Kidney (tissue), 14 donors: ENCODE results near the gene ATF6B. TPM values are rescaled to one million over a fixed set of nuclear protein-coding genes. Genes with fewer than 3 reads are reported as not detected.

Experiments used
- DNase-seq, 5 donors: peaks; one replicate each; pipeline ENCODE4 v3.0.0-alpha.2; 2013 to 2020
- FAIRE-seq: peaks from 2 replicates; lab custom pipeline; 2012; peaks lifted over from hg19 to GRCh38; lab: Jason Lieb, UNC
- H3K27ac ChIP-seq, 2 donors: one replicate each; pipeline ENCODE4 v1.7.0; 2013; ENCODE audit warnings: low read depth in 2 of 2, low read length in 2 of 2, inconsistent platforms in 1 of 2
- H3K27me3 ChIP-seq: one replicate; pipeline ENCODE4 v1.7.1; 2013; ENCODE audit warnings: low read length, inconsistent platforms; ENCODE audit not compliant: control insufficient read depth, insufficient read depth
- H3K36me3 ChIP-seq, 3 donors: one replicate each; pipeline versions ENCODE4 v1.7.0 to v1.7.1; 2013; ENCODE audit warnings: low read length in 3 of 3, control low read depth in 1 of 3, inconsistent platforms in 1 of 3; ENCODE audit not compliant: insufficient read depth in 3 of 3, control insufficient read depth in 2 of 3
- H3K4me1 ChIP-seq, 3 donors: one replicate each; pipeline versions ENCODE4 v1.7.0 to v1.7.1; 2013; ENCODE audit warnings: low read length in 3 of 3, inconsistent platforms in 1 of 3, low read depth in 1 of 3; ENCODE audit not compliant: control insufficient read depth in 2 of 3, insufficient read depth in 2 of 3
- H3K4me3 ChIP-seq, 3 donors: one replicate each; pipeline versions ENCODE4 v1.7.0 to v1.8.1; 2013; ENCODE audit warnings: low read length in 3 of 3, control low read depth in 1 of 3, inconsistent platforms in 1 of 3
- H3K9ac ChIP-seq, 3 donors: one replicate each; pipeline versions ENCODE4 v1.7.0 to v1.7.1; 2013; ENCODE audit warnings: low read length in 3 of 3, control low read depth in 1 of 3, inconsistent platforms in 1 of 3
- H3K9me3 ChIP-seq, 3 donors: one replicate each; pipeline versions ENCODE4 v1.7.0 to v1.7.1; 2013; ENCODE audit warnings: low read length in 3 of 3, control low read depth in 1 of 3, inconsistent platforms in 1 of 3; ENCODE audit not compliant: control insufficient read depth in 2 of 3, insufficient read depth in 1 of 3
- intact Hi-C: fragments of 100-400 bp; cut with DNase I; formaldehyde crosslinking; loops from one replicate; pipeline ENCODE4 v1.11.1; 2022
- polyA plus RNA-seq: library from polyadenylated mRNA; stranded (reverse); fragments of 350-450 nt; fragmentation: Illumina TruSeq; extraction: RNeasy Lipid Tissue Mini Kit (QIAGEN cat#74804); gene quantifications from one replicate; pipeline ENCODE4 v1.2.3, GENCODE V29; 2014; ENCODE audit warnings: low read depth, low replicate concordance; ENCODE audit not compliant: insufficient read depth
- total RNA-seq: library from RNA; stranded (reverse); fragmentation: NEBNext Ultra II Directional; extraction: Animal tissue kit (Norgen Biotek cat#: 25700); gene quantifications from one replicate; pipeline ENCODE4 v1.2.1, GENCODE V29; 2021
- TF ChIP-seq, protein P1 (sequence below): IDR thresholded peaks from 3 replicates; pipeline ENCODE4 v1.5.1; 2012; ENCODE audit warnings: mild to moderate bottlenecking, moderate library complexity, borderline replicate concordance; ENCODE audit not compliant: insufficient read depth; ENCODE audit errors: extremely low read depth
- donor health status: control.
- donor health status: control.
- donor health status: control.
- donor health status: control.
- donor health status: control.
- donor health status: DM: yes; HTN: yes; CAD: no.
- donor health status: Normal renal cell carcinoma (clear cell type).

ATF6B gene
- total and polyA plus RNA-seq, 2 donors from 2014 or later, result 40.3 to 104 TPM

DNA sequence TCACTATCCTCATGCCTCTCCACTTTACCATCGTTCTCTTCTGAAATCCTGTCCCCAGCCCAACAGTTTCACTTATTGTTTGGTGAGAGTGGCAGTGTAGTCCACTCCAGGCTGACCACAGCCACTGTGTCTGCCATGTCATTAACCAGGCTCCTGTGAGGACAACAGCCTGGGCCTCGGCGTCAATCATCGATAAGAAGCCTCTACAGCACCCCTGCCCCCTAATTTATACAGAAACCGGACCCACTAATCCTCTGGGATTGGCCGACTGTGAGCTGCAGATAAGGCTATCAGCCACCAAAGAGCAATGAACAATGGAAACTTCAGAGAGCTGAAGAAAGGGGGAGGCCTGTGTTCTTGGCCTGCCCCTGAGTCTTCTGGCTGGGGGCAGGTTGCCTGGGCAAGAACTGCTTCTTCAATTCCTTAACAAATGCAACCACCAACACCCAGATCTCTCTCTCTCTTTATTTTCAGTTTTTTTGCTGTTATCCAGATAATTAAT lies 39.8 kb upstream of the ATF6B start:
- no peak overlapping the region for H3K4me3 ChIP-seq
- H3K36me3 ChIP-seq, result peaks cover 0 to 19% (median 12%) of the 10 kb centered on the region in 3 donors
- no peak overlapping the region for H3K27ac ChIP-seq
- no peaks in the 10 kb centered on the region for H3K4me1 ChIP-seq
- intact Hi-C loops, result no loop called here
- no peak for FAIRE-seq
- no peak overlapping the region for H3K9ac ChIP-seq
- no peaks in the 10 kb centered on the region for H3K27me3 ChIP-seq
- DNase-seq, result peak in 1 of 5 donors; percentile 11
- H3K9me3 ChIP-seq, result no peaks in the 10 kb centered on the region
- TF ChIP-seq, protein P1, sequence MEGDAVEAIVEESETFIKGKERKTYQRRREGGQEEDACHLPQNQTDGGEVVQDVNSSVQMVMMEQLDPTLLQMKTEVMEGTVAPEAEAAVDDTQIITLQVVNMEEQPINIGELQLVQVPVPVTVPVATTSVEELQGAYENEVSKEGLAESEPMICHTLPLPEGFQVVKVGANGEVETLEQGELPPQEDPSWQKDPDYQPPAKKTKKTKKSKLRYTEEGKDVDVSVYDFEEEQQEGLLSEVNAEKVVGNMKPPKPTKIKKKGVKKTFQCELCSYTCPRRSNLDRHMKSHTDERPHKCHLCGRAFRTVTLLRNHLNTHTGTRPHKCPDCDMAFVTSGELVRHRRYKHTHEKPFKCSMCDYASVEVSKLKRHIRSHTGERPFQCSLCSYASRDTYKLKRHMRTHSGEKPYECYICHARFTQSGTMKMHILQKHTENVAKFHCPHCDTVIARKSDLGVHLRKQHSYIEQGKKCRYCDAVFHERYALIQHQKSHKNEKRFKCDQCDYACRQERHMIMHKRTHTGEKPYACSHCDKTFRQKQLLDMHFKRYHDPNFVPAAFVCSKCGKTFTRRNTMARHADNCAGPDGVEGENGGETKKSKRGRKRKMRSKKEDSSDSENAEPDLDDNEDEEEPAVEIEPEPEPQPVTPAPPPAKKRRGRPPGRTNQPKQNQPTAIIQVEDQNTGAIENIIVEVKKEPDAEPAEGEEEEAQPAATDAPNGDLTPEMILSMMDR, result no peak

DNA sequence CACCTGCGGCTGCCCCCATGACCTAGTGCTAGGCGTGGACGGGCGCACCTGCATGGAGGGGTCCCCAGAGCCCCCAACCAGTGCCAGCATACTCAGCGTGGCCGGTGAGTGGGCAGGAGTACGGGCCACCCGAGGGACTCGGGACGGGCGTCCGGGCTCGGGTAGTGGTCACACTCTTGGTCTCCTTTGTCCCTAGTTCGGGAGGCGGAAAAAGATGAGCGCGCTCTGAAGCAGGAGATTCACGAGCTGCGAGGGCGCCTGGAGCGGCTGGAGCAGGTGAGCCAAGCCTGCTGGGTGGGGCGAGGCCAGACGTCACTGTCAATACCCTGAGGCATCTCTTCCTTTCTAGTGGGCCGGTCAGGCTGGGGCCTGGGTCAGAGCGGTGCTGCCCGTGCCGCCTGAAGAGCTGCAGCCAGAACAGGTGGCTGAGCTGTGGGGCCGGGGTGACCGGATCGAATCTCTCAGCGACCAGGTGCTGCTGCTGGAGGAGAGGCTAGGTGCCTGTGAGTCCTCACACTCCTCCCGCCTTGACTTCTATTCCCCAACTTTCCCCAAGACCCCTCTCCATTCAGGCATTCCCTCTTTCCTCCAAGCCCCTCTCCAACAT lies 39.2 kb upstream of the ATF6B start:
- TF ChIP-seq, protein P1, result no peak
- H3K36me3 ChIP-seq, result peaks cover 0 to 19% (median 12%) of the 10 kb centered on the region in 3 donors
- H3K4me3 ChIP-seq, result no peak overlapping the region
- H3K27me3 ChIP-seq, result no peaks in the 10 kb centered on the region
- H3K9me3 ChIP-seq, result no peaks in the 10 kb centered on the region
- no peak for FAIRE-seq
- peak in 1 of 5 donors; percentile 70 for DNase-seq
- no peaks in the 10 kb centered on the region for H3K4me1 ChIP-seq
- intact Hi-C loops, result no loop called here
- no peak overlapping the region for H3K27ac ChIP-seq
- no peak overlapping the region for H3K9ac ChIP-seq

DNA sequence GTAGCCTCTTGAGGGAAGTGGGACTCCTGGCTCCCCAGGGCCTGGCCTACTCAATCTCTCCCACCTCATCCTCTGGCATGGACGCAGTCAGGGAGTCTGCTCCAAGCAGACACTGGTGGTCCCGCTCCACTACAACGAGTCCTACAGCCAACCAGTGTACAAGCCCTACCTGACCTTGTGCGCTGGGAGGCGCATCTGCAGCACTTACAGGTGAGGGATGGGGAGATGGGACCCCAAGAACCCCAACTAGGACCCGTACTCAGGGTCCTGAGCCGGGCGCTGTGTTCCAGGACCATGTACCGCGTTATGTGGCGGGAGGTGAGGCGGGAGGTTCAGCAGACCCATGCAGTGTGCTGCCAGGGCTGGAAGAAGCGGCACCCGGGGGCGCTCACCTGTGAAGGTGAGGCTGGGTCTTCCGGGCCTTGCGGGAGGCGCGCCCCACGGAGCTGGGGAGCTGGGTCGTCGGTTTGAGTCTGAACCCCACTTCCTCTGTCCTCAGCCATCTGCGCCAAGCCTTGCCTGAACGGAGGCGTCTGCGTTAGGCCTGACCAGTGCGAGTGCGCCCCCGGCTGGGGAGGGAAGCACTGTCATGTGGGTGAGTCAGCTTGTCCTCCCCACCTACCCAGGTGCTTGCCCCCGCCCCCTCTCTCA lies 38.5 kb upstream of the ATF6B start:
- TF ChIP-seq, protein P1, result no peak
- peaks cover 0 to 19% (median 12%) of the 10 kb centered on the region in 3 donors for H3K36me3 ChIP-seq
- intact Hi-C loops, result no loop called here
- no peaks in the 10 kb centered on the region for H3K27me3 ChIP-seq
- no peaks in the 10 kb centered on the region for H3K9me3 ChIP-seq
- H3K9ac ChIP-seq, result no peak overlapping the region
- no peaks in the 10 kb centered on the region for H3K4me1 ChIP-seq
- peak in 1 of 5 donors; percentile 79 for DNase-seq
- H3K27ac ChIP-seq, result no peak overlapping the region
- FAIRE-seq, result no peak
- H3K4me3 ChIP-seq, result no peak overlapping the region
